BLaER1 treated with 17β-estradiol and CSF1 and Interleukin-3, amounts not matched to agents 10 nM and 100 nM (cell line): Measurements from ENCODE around the gene RAX.

Experiments
- H3K27ac ChIP-seq, 11 experiments: shearing (Covaris generic); formaldehyde crosslinking; 2 replicates each; pipeline ENCODE4 v1.8.1; 2022
- H3K27me3 ChIP-seq, 11 experiments: shearing (Covaris generic); formaldehyde crosslinking; 2 replicates each; pipeline ENCODE4 v1.8.1; 2022
- H3K36me3 ChIP-seq, 11 experiments: shearing (Covaris generic); formaldehyde crosslinking; 2 replicates each; pipeline ENCODE4 v1.8.1; 2022
- H3K4me1 ChIP-seq, 10 experiments: shearing (Covaris generic); formaldehyde crosslinking; 2 replicates each; pipeline ENCODE4 v1.8.1; 2022
- H3K4me2 ChIP-seq, 11 experiments: shearing (Covaris generic); formaldehyde crosslinking; 2 replicates each; pipeline ENCODE4 v1.8.1; 2022
- H3K4me3 ChIP-seq, 10 experiments: shearing (Covaris generic); formaldehyde crosslinking; 2 replicates each; pipeline ENCODE4 v1.8.1; 2022
- H3K9ac ChIP-seq, 11 experiments: shearing (Covaris generic); formaldehyde crosslinking; 2 replicates each; pipeline ENCODE4 v1.8.1; 2022
- H3K9me3 ChIP-seq, 11 experiments: shearing (Covaris generic); formaldehyde crosslinking; replicated peaks in 1 of 11; 2 replicates each; pipeline ENCODE4 v1.8.1; 2022
- H4K20me1 ChIP-seq, 11 experiments: shearing (Covaris generic); formaldehyde crosslinking; 2 replicates each; pipeline ENCODE4 v1.8.1; 2022
- Cebpa-rat ChIP-seq, 11 experiments: shearing (Covaris generic); IDR thresholded peaks; 2 replicates each; pipeline ENCODE4 v1.8.1; 2022

Gene RAX

DNA sequence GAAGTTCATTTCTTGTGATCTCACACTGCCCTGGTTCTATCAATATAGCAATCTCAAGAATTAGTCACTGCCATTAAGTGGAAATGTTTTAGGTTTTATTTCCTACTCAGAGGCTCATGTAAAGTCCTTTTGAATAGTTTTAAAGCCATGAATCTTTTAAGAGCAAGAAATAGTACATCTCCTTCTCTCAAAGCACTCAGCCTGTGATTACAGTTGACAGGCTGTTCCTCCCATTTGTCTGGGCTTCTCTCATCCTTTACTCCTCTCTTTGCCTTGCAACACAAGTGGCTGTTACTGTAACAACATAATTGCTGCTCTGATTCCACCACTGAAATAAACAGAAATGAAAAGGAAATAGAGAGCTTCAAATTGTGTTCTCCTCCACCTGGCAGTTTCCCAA is 34.9 kb downstream of the RAX start:
- no peaks in the 10 kb centered on the region for H3K4me1 ChIP-seq
- no peak overlapping the region for H3K9ac ChIP-seq
- H4K20me1 ChIP-seq = no peaks in the 10 kb centered on the region
- no peak for TF ChIP-seq Cebpa-rat (IDR thresholded peaks at IDR 0.05)
- no peak overlapping the region for H3K4me3 ChIP-seq
- H3K27me3 ChIP-seq = no peaks in the 10 kb centered on the region
- H3K9me3 ChIP-seq = peaks cover 0 to 10% (median 0%) of the 10 kb centered on the region in 11 experiments; a peak in 4 of 22 replicates
- H3K27ac ChIP-seq = no peak overlapping the region
- H3K4me2 ChIP-seq = no peak overlapping the region
- no peaks in the 10 kb centered on the region for H3K36me3 ChIP-seq

DNA sequence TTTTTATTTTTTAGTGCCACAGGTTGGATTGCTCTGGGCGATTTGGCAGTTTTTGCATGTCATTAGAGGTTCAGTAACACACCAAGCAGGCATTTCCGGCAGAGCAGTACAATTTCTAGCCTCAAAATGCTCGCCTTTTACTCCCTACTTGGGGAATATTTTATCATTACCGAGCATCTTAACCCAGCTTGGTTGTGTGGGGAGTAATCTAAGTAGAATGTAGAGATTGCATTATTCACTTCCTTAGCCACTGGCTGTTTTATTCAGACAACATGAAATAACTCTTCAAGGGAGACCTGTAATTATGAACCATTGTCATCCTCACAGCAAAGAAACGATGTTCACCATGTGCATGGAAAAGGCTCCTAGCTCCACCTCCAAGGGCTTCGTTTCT is 40.2 kb downstream of the RAX start:
- H3K4me2 ChIP-seq = no peak overlapping the region

DNA sequence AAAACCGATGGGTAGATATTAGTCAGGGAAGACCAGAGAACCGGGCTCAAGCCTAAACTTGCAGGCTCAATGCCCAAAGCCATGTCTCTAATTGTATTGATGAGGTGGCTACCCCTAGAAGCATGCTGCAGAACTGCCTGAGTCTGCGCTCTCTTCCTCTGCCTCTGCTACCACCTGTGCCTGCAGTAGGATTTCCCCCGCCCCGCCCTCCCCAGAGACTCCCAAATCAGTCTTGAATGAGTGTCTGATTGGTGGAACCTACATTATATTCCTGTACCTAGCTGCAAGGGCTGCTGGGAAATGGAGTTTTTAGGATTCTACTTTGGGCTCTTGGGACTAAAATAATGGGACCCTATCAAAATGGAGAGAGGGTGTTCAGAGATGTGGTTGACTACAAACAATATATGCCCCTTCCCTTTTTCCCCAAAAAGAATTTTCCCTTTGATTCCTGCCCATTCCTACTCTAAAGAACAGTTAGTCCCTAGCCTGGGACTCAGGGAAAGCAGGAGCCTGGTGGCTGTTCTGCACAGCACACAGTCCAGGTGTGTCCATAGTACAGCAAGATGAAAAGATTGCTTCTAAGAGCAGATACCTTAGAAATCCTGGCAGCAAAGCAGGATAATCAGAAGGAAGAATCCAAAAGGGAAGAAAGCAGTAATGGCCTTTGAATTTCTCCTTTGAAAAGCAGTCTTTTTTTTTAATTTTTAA is 40.8 kb downstream of the RAX start:
- no peak overlapping the region for H3K4me3 ChIP-seq
- H3K27me3 ChIP-seq = no peaks in the 10 kb centered on the region
- H3K36me3 ChIP-seq = no peaks in the 10 kb centered on the region
- H3K27ac ChIP-seq = no peak overlapping the region
- H4K20me1 ChIP-seq = no peaks in the 10 kb centered on the region
- H3K9me3 ChIP-seq = peaks cover 0 to 4% (median 0%) of the 10 kb centered on the region in 11 experiments; a peak in 1 of 22 replicates
- no peak overlapping the region for H3K9ac ChIP-seq
- no peak overlapping the region for H3K4me2 ChIP-seq
- H3K4me1 ChIP-seq = peaks cover 0 to 14% (median 0%) of the 10 kb centered on the region in 10 experiments; a peak in 5 of 20 replicates
- TF ChIP-seq Cebpa-rat (IDR thresholded peaks at IDR 0.05) = no peak

More for the DNA sequence above, 40.2 kb downstream of the RAX start:
- no peak overlapping the region for H3K4me3 ChIP-seq
- no peaks in the 10 kb centered on the region for H4K20me1 ChIP-seq
- peaks cover 0 to 4% (median 0%) of the 10 kb centered on the region in 11 experiments; a peak in 1 of 22 replicates for H3K9me3 ChIP-seq
- no peaks in the 10 kb centered on the region for H3K27me3 ChIP-seq
- H3K9ac ChIP-seq = no peak overlapping the region
- no peaks in the 10 kb centered on the region for H3K36me3 ChIP-seq
- H3K4me1 ChIP-seq = peaks cover 0 to 14% (median 0%) of the 10 kb centered on the region in 10 experiments; a peak in 5 of 20 replicates
- TF ChIP-seq Cebpa-rat (IDR thresholded peaks at IDR 0.05) = no peak
- no peak overlapping the region for H3K27ac ChIP-seq

DNA sequence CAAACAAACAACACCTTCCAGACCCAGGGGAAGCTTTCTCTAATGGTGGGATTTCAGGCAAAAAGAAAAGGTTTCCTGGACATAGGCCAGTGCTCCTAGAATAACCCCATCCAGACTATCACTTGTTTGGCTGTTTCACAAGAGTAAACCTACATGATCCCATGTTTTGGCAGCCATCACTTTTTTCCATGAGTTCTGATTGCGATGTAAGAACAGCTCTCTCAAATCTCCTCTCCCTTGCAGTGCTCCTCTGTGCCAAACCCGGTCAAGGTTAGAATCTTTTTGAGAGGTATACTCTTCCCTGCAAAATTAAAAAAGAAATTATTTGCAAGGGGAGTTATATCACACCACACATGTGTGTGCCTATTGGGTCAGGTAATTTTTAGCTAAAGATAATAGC is 41.4 kb downstream of the RAX start:
- no peak overlapping the region for H3K9ac ChIP-seq
- no peaks in the 10 kb centered on the region for H3K27me3 ChIP-seq
- H3K27ac ChIP-seq = no peak overlapping the region
- no peaks in the 10 kb centered on the region for H4K20me1 ChIP-seq
- H3K9me3 ChIP-seq = peaks cover 0 to 3% (median 0%) of the 10 kb centered on the region in 11 experiments; a peak in 1 of 22 replicates
- no peak overlapping the region for H3K4me3 ChIP-seq
- H3K4me2 ChIP-seq = no peak overlapping the region
- H3K36me3 ChIP-seq = no peaks in the 10 kb centered on the region
- no peak for TF ChIP-seq Cebpa-rat (IDR thresholded peaks at IDR 0.05)
- peaks cover 0 to 14% (median 0%) of the 10 kb centered on the region in 10 experiments; a peak in 5 of 20 replicates for H3K4me1 ChIP-seq

DNA sequence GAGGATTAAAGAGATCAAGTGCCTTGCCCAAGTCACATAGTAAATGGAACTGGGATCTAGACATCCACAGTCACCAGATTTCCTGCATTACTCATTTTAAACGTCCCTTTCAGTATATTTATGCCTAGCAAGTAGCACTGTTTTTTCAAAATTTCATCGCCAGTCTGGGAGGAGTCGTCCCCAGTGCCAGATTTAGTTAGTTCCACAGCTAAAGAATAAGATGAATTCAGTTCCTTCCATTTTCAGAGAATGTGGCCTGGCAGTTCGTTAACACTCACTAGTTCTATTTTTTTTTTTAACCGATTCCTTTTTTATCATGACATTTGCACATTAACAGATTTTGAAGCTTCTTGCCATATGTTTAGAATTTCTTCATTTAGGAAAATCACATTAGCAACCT is 42.1 kb downstream of the RAX start:
- H3K36me3 ChIP-seq = no peaks in the 10 kb centered on the region
- H3K4me1 ChIP-seq = peaks cover 0 to 14% (median 0%) of the 10 kb centered on the region in 10 experiments; a peak in 5 of 20 replicates

DNA sequence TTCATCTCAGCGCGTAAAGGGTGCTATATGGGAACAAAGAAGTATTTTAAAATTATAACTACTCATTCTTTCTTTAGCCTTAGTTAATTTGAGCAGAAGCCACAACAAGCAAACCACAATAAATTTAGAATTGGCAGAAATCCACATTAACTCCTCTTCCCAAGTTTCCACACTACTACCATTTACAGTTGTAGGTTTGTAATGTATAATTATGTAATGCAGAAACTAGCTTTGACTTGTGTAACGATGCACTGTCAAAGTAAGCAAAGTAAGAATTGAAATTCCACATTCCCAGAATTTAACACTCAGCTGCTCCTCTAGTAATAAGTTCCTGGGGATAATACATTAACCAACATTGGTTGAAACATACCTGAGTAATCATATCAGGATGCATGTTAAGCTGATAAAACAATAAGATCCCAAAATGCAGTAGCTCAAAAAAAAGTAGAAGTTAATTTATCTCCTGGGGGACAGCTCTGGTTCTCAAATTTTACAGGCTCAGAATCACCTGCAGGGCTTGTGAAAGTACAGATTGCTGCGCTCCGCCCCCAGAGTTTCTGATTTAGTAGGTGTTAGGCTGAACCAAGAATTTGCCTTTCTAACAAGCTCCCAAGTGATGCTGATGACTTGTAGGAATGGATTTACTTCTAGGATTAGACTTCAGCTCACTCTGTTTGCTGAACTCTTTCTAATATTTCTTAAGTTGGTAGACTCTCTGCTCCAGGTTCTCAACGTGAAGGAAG is 43.4 kb downstream of the RAX start:
- no peak overlapping the region for H3K27ac ChIP-seq
- H3K9ac ChIP-seq = no peak overlapping the region
- no peak for TF ChIP-seq Cebpa-rat (IDR thresholded peaks at IDR 0.05)
- H3K9me3 ChIP-seq = no peaks in the 10 kb centered on the region
- no peak overlapping the region for H3K4me3 ChIP-seq
- peak overlapping the region in 5 of 11 experiments; percentile 10 to 37 (median 26); a peak in 5 of 22 replicates for H3K4me2 ChIP-seq
- H3K4me1 ChIP-seq = peaks cover 0 to 14% (median 0%) of the 10 kb centered on the region in 10 experiments; a peak in 5 of 20 replicates
- H4K20me1 ChIP-seq = no peaks in the 10 kb centered on the region
- H3K36me3 ChIP-seq = no peaks in the 10 kb centered on the region
- no peaks in the 10 kb centered on the region for H3K27me3 ChIP-seq

More for the DNA sequence above, 42.1 kb downstream of the RAX start:
- H3K4me3 ChIP-seq = no peak overlapping the region
- H3K9me3 ChIP-seq = no peaks in the 10 kb centered on the region
- no peaks in the 10 kb centered on the region for H3K27me3 ChIP-seq
- H3K27ac ChIP-seq = no peak overlapping the region
- no peak overlapping the region for H3K9ac ChIP-seq
- H4K20me1 ChIP-seq = no peaks in the 10 kb centered on the region
- no peak overlapping the region for H3K4me2 ChIP-seq
- TF ChIP-seq Cebpa-rat (IDR thresholded peaks at IDR 0.05) = no peak

DNA sequence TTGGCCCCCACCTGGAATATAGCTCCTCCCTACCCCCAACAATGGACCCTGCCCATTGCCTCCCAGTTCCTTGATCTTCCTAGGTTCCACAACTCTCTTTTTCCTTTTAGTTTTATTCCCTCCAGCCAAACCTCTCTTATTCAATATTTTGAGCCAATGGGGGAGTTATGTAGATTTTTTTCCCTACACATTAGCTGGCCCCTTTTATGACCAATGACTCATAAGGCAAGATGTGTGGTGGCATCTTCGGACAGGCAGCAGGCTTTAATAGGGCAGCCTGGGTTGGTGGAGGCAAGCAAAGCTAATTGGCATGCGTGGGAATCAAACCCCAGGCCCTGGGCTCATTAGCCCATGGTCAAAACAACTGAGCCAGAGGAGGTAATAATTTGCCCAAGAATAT is 44.1 kb downstream of the RAX start:
- Histone ChIP-seq H3K4me3 (no peak overlapping the region), H3K4me1 (peaks cover 0 to 14% (median 0%) of the 10 kb centered on the region in 10 experiments; a peak in 5 of 20 replicates), H3K27ac (no peak overlapping the region), H3K36me3 (no peaks in the 10 kb centered on the region), H4K20me1 (no peaks in the 10 kb centered on the region), H3K9ac (no peak overlapping the region), H3K27me3 (no peaks in the 10 kb centered on the region), H3K9me3 (no peaks in the 10 kb centered on the region), H3K4me2 (peak overlapping the region in 5 of 11 experiments; percentile 10 to 37 (median 26); a peak in 5 of 22 replicates)
- TF ChIP-seq Cebpa-rat (IDR thresholded peaks at IDR 0.05) = no peak

DNA sequence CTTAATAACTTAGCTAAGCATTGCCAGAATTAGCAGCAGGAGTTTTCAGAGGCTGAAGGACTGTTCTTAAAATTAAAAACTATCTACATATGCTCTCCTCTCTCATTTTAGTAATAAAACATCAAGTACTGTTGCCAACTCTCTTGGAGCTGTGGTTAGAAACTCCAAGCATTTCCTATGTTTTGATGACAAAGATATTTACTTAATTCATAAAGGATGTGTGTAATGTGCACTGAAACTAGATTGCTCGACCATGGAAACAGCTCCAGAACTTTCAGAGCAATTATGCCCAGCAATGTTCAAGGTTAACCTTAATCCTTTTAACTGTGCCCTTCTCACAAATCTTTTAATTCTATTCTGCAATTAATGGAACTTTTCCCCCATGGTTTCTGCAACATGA is 44.9 kb downstream of the RAX start:
- TF ChIP-seq Cebpa-rat (IDR thresholded peaks at IDR 0.05) = no peak
- no peak overlapping the region for H3K4me2 ChIP-seq
- no peaks in the 10 kb centered on the region for H3K27me3 ChIP-seq
- H3K4me1 ChIP-seq = peaks cover 0 to 14% (median 0%) of the 10 kb centered on the region in 10 experiments; a peak in 5 of 20 replicates
- H3K9me3 ChIP-seq = no peaks in the 10 kb centered on the region
- no peak overlapping the region for H3K27ac ChIP-seq
- no peaks in the 10 kb centered on the region for H4K20me1 ChIP-seq
- H3K4me3 ChIP-seq = no peak overlapping the region
- no peak overlapping the region for H3K9ac ChIP-seq
- no peaks in the 10 kb centered on the region for H3K36me3 ChIP-seq

DNA sequence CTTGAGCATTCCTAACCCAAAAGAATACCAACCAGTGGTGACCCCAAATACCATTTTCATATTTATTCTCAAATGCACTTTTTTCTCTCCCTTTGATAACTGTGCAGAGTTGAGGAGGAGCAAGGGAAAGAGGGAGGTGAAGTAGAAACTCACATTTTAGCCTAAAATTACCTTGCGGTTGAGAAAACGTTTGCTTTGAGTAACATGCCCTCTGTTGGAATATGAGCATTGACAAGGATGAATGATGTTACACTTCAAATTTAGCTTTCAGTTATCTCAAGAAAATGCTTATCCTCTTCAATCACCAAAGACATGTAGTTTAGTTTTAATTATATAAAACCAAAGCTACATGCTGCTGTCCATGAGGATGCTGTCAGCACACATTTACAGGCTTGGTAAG is 50.9 kb downstream of the RAX start:
- no peak for TF ChIP-seq Cebpa-rat (IDR thresholded peaks at IDR 0.05)
- Histone ChIP-seq H3K4me2 (no peak overlapping the region), H3K9ac (no peak overlapping the region), H3K9me3 (peaks cover 10 to 17% (median 13%) of the 10 kb centered on the region in 11 experiments; a peak in 18 of 22 replicates), H3K27me3 (peaks cover 0 to 6% (median 0%) of the 10 kb centered on the region in 11 experiments; a peak in 1 of 22 replicates), H3K27ac (no peak overlapping the region), H3K4me3 (no peak overlapping the region), H4K20me1 (no peaks in the 10 kb centered on the region), H3K4me1 (no peaks in the 10 kb centered on the region), H3K36me3 (no peaks in the 10 kb centered on the region)
